ENCODE data around the gene NQO2. TPM values are rescaled to one million over a fixed set of nuclear protein-coding genes. Genes with fewer than 3 reads are reported as not detected.

NQO2 gene
- total and polyA plus RNA-seq, 10 of the 15 experiments (the other 5 are each of a cell fraction or from before 2014, with no cell fraction given) = 0.55 to 2.6 (median 0.80) TPM

- TF ChIP-seq CUX1 (IDR thresholded peaks at IDR 0.05; ENCODE audit: insufficient replicate concordance, low read depth, low read length) (no peak), ZBED1 (IDR thresholded peaks at IDR 0.05; ENCODE audit: borderline replicate concordance) (no peak), RFX5 (IDR thresholded peaks at IDR 0.05; ENCODE audit: low read depth, low read length) (peak; percentile 11; the same call in 1 of the 2 replicates), MXI1 (IDR thresholded peaks at IDR 0.05; ENCODE audit: low read depth, low read length) (peak; percentile 51; the same call in 1 of the 2 replicates), EED (IDR thresholded peaks at IDR 0.05; ENCODE audit: low read depth) (peak; percentile 58; the same call in 1 of the 2 replicates), E4F1 (IDR thresholded peaks at IDR 0.05; ENCODE audit: borderline replicate concordance, partially characterized antibody) (no peak), ASH2L (IDR thresholded peaks at IDR 0.05; ENCODE audit: borderline replicate concordance, low read depth) (no peak), HDGF (IDR thresholded peaks at IDR 0.05) (peak; percentile 12; the same call in 1 of the 2 replicates), YY1 (IDR thresholded peaks at IDR 0.05; ENCODE audit: low read depth, low read length) (no peak), MEF2B (IDR thresholded peaks at IDR 0.05; ENCODE audit: partially characterized antibody, poor library complexity, severe bottlenecking) (peak; percentile 59), IKZF2 (IDR thresholded peaks at IDR 0.05) (peak; percentile 58 to 71; a peak in 3 of 4 replicates), YBX1 (IDR thresholded peaks at IDR 0.05) (no peak), STAT1 (conservative IDR thresholded peaks at IDR 0.05) (no peak; the same call in 1 of the 2 replicates), SUZ12 (IDR thresholded peaks at IDR 0.05; ENCODE audit: unreplicated experiment) (no peak), SREBF2 (IDR thresholded peaks at IDR 0.05; ENCODE audit: low read length) (no peak), DPF2 (IDR thresholded peaks at IDR 0.05) (0 out of 2 replicates have a peak, but pooled peaks have one; percentile 47), JUNB (IDR thresholded peaks at IDR 0.05) (no peak), REST (IDR thresholded peaks at IDR 0.05; ENCODE audit: low read depth, low read length) (no peak)
Observed at GRCh38 chr6:3023663-3024483, 24.2 kb downstream of the NQO2 start (continued).
